RWPE2 (cell line): ENCODE data around the gene GNL3L.

Source experiments
- ATAC-seq: fragments of 200-7000 bp; cut with Tn5 transposase; 3 replicates; pipeline ENCODE4 v1.9.1; 2021; ENCODE audit warnings: low read depth
- DNase-seq: peaks from one replicate; pipeline ENCODE4 v3.0.0-alpha.2; 2020; ENCODE audit warnings: low spot score
- H3K27ac ChIP-seq: fragments of 450-650 bp; 2 replicates; pipeline ENCODE4 v1.5.1; 2017; ENCODE audit warnings: mild to moderate bottlenecking; ENCODE audit not compliant: poor library complexity, severe bottlenecking
- H3K27me3 ChIP-seq: fragments of 250-450 bp; sonication (Bioruptor Pico); 2 replicates; pipeline ENCODE4 v1.5.1; 2021; ENCODE audit warnings: mild to moderate bottlenecking, moderate library complexity; ENCODE audit not compliant: insufficient read depth, poor library complexity, severe bottlenecking
- H3K36me3 ChIP-seq: fragments of 250-450 bp; sonication (Bioruptor Pico); 2 replicates; pipeline ENCODE4 v1.5.1; 2020; ENCODE audit warnings: low read depth, mild to moderate bottlenecking, moderate library complexity
- H3K4me1 ChIP-seq: fragments of 250-450 bp; sonication (Bioruptor Pico); 2 replicates; pipeline ENCODE4 v1.5.1; 2021; ENCODE audit warnings: mild to moderate bottlenecking, moderate library complexity; ENCODE audit not compliant: insufficient read depth, poor library complexity, severe bottlenecking
- H3K4me3 ChIP-seq: fragments of 250-450 bp; sonication (Bioruptor Pico); 2 replicates; pipeline ENCODE4 v1.5.1; 2021; ENCODE audit warnings: mild to moderate bottlenecking, moderate library complexity; ENCODE audit not compliant: severe bottlenecking
- H3K9me3 ChIP-seq: fragments of 250-450 bp; sonication (Bioruptor Pico); 2 replicates; pipeline ENCODE4 v1.5.1; 2021; ENCODE audit warnings: mild to moderate bottlenecking, moderate library complexity; ENCODE audit not compliant: severe bottlenecking
- CTCF ChIP-seq: fragments of 450-650 bp; IDR thresholded peaks from one replicate; pipeline ENCODE4 v1.5.1; 2017; ENCODE audit warnings: mild to moderate bottlenecking, moderate library complexity; ENCODE audit not compliant: poor library complexity, severe bottlenecking

GNL3L gene

GRCh38 chrX:54597728-54598127 lies 67.7 kb downstream of the GNL3L start:
- Histone ChIP-seq H3K27ac (no peak overlapping the region), H3K27me3 (no peaks in the 10 kb centered on the region), H3K4me3 (no peak overlapping the region), H3K36me3 (no peaks in the 10 kb centered on the region), H3K9me3 (no peaks in the 10 kb centered on the region), H3K4me1 (no peaks in the 10 kb centered on the region)
- no peak for DNase-seq
- no peak for ATAC-seq
- no peak for TF ChIP-seq CTCF

- ATAC-seq, result no peak
- no peaks in the 10 kb centered on the region for H3K27me3 ChIP-seq
Observed at GRCh38 chrX:54602563-54602962, 72.5 kb downstream of the GNL3L start.

More at GRCh38 chrX:54602563-54602962, 72.5 kb downstream of the GNL3L start:
- Histone ChIP-seq H3K4me3 (no peak overlapping the region), H3K27ac (no peak overlapping the region), H3K9me3 (no peaks in the 10 kb centered on the region), H3K4me1 (no peaks in the 10 kb centered on the region), H3K36me3 (no peaks in the 10 kb centered on the region)
- no peak for DNase-seq
- TF ChIP-seq CTCF, result no peak
